Right lobe of liver (tissue), 6 donors: ENCODE measurements around the gene PDE6B. TPM values are rescaled to one million over a fixed set of nuclear protein-coding genes. Genes with fewer than 3 reads are reported as not detected.
"Not testable (repeated sequence)": the region's sequence is repeated elsewhere in the genome, so short reads cannot be mapped to it uniquely, and the experiment has no call there.

Experiments
- ATAC-seq, 4 donors: fragments of 200-7000 bp; cut with Tn5 transposase; one replicate each; pipeline ENCODE4 v1.9.1; 2020; ENCODE audit warnings: mild to moderate bottlenecking in 4 of 4, moderate library complexity in 4 of 4
- DNase-seq, 3 donors: peaks; one replicate each; pipeline ENCODE4 v3.0.0-alpha.2; 2020
- H3K27ac ChIP-seq, 3 donors: fragments of 200-600 bp; one replicate each; pipeline ENCODE4 v1.8.0; 2022
- H3K27me3 ChIP-seq, 2 donors: fragments of 200-600 bp; one replicate each; pipeline ENCODE4 v1.8.0; 2022
- H3K36me3 ChIP-seq, 4 donors: fragments of 200-600 bp; sonication (generic) in 1 of 4; one replicate each; pipeline versions ENCODE4 v1.5.1 to v1.8.0; 2017 to 2022; ENCODE audit warnings: control low read depth in 1 of 4
- H3K4me1 ChIP-seq, 4 donors: fragments of 200-600 bp; sonication (generic) in 1 of 4; one replicate each; pipeline versions ENCODE4 v1.5.1 to v1.8.0; 2017 to 2022; ENCODE audit warnings: control low read depth in 1 of 4
- H3K4me3 ChIP-seq, 3 donors: fragments of 200-600 bp; one replicate each; pipeline ENCODE4 v1.8.0; 2022
- H3K9me3 ChIP-seq, 4 donors: fragments of 200-600 bp; sonication (generic) in 1 of 4; one replicate each; pipeline versions ENCODE4 v1.5.1 to v1.8.0; 2017 to 2022; ENCODE audit warnings: control low read depth in 1 of 4
- CTCF ChIP-seq, 4 donors: fragments of 200-600 bp in 3 of 4; fragments of 450-650 bp in 1 of 4; IDR thresholded peaks; one replicate each; pipeline versions ENCODE4 v1.5.1 to v1.8.0; 2016 to 2022; ENCODE audit warnings: antibody characterized with exemption in 4 of 4, mild to moderate bottlenecking in 2 of 4
- POLR2A ChIP-seq: fragments of 450-650 bp; IDR thresholded peaks from one replicate; pipeline ENCODE4 v1.6.1; 2017; ENCODE audit warnings: antibody characterized with exemption, mild to moderate bottlenecking
- WGBS: methylation state at CpG from one replicate; pipeline ENCODE4 v1.1.6; 2018; ENCODE audit warnings: low coverage, low lambda C conversion rate; ENCODE audit not compliant: insufficient coverage; ENCODE audit errors: missing lambda C conversion rate; 5-methylcytosine and 5-hydroxymethylcytosine counted together
- intact Hi-C, 2 donors: fragments of 100-400 bp; cut with DNase I; formaldehyde crosslinking; loops; one replicate each; pipeline versions ENCODE4 v1.11.2 to v1.14.1; 2022
- total RNA-seq, 6 experiments: library from RNA; depleted of rRNA in 2 of 6; stranded (reverse); fragments of >200 nt in 2 of 6; fragmentation: NEBNext Ultra II Directional in 3 of 6; extraction: Animal tissue kit (Norgen Biotek cat#: 25700) in 3 of 6; gene quantifications; one replicate each; pipeline versions ENCODE4 v1.1.0 to v1.2.4, GENCODE V29; 2016 to 2023
- donor health status: DM: no; HTN: yes; CAD: no.
- donor health status: DM: no; HTN: no; CAD: no.
- donor health status: DM: no; HTN: no; CAD: no.
- donor health status: DM: no; HTN: yes; CAD: no.
- donor health status: DM: no; HTN: yes; CAD: no.

Gene PDE6B
- total RNA-seq, 6 experiments from 2014 or later: 0.24 to 1.9 (median 0.76) TPM; not detected in 1

GRCh38 chr4:705278-706082 is 80.1 kb downstream of the PDE6B start, which contains the start of gene PCGF3:
Gene PCGF3, plus strand, starts transcription at chr4:705832. Its CDS starts 27,849 bp downstream, at chr4:733681.
- DNase-seq (peak; percentile 99), ATAC-seq (peak; percentile 96 to 98 (median 97))
- WGBS: 3% methylated on average over 33 of the region's 82 CpGs
- Histone ChIP-seq H3K4me1 (peaks cover 0 to 5% (median 0%) of the 10 kb centered on the region in 4 donors), H3K27me3 (no peaks in the 10 kb centered on the region), H3K9me3 (no peaks in the 10 kb centered on the region), H3K27ac (peak within 1 kb of the TSS; percentile 79 to 95 (median 81)), H3K4me3 (peak within 1 kb of the TSS; percentile 79 to 96 (median 83)), H3K36me3 (no peaks in the 10 kb centered on the region)
- intact Hi-C loops: no loop called here
- TF ChIP-seq POLR2A (peak; percentile 69), CTCF (IDR thresholded peaks at IDR 0.05) (no peak)

GRCh38 chr4:706083-706633 is 80.8 kb downstream of the PDE6B start:
- H3K27me3 ChIP-seq, ATAC-seq, H3K9me3 ChIP-seq, H3K36me3 ChIP-seq, H3K4me1 ChIP-seq, intact Hi-C loops: not testable (repeated sequence)
- WGBS: 0% methylated on average over 1 of the region's 21 CpGs
- peak overlapping the region; percentile 79 to 95 (median 81) for H3K27ac ChIP-seq
- H3K4me3 ChIP-seq: peak overlapping the region; percentile 79 to 96 (median 83)
- DNase-seq: peak in 1 of 3 donors; percentile 63

GRCh38 chr4:706834-707598 is 81.6 kb downstream of the PDE6B start:
- DNase-seq (no peak), ATAC-seq (no peak)
- H3K36me3 ChIP-seq: no peaks in the 10 kb centered on the region
- peak overlapping the region; percentile 18 to 21 (median 19) for H3K4me3 ChIP-seq
- intact Hi-C loops: no loop called here
- WGBS: 42% methylated on average over 3 of the region's 21 CpGs
- peaks cover 0 to 5% (median 0%) of the 10 kb centered on the region in 4 donors for H3K4me1 ChIP-seq
- no peak for TF ChIP-seq POLR2A
- no peak for TF ChIP-seq CTCF (IDR thresholded peaks at IDR 0.05)
- no peaks in the 10 kb centered on the region for H3K9me3 ChIP-seq
- H3K27me3 ChIP-seq: no peaks in the 10 kb centered on the region
- no peak overlapping the region for H3K27ac ChIP-seq

GRCh38 chr4:707929-708630 is 82.7 kb downstream of the PDE6B start:
- Histone ChIP-seq H3K27me3 (no peaks in the 10 kb centered on the region), H3K36me3 (no peaks in the 10 kb centered on the region), H3K4me1 (peaks cover 0 to 5% (median 0%) of the 10 kb centered on the region in 4 donors), H3K27ac (no peak overlapping the region), H3K4me3 (no peak overlapping the region), H3K9me3 (no peaks in the 10 kb centered on the region)
- intact Hi-C loops: no loop called here
- no peak for ATAC-seq
- DNase-seq: peak in 1 of 3 donors; percentile 49
- WGBS: 33% methylated on average over 1 of the region's 11 CpGs
- TF ChIP-seq CTCF (IDR thresholded peaks at IDR 0.05): no peak
- no peak for TF ChIP-seq POLR2A
